ENCODE data around the gene CDK11B. TPM values are rescaled to one million over a fixed set of nuclear protein-coding genes. Genes with fewer than 3 reads are reported as not detected.

Gene CDK11B
- total RNA-seq, 1 experiment from 2014 or later, result 30.1 TPM

GRCh38 chr1:1678581-1679380 is 20.0 kb upstream of the CDK11B start:
- H3K27me3 Mint-ChIP-seq (ENCODE audit: low read depth), result no peaks in the 10 kb centered on the region
- Histone ChIP-seq H3K4me2 (ENCODE audit: insufficient read depth, insufficient read length, low read length) (no peak overlapping the region), H2BK12ac (ENCODE audit: insufficient read length, low read depth, low read length) (no peak overlapping the region), H3K27ac (ENCODE audit: insufficient read length, low read depth, low read length) (no peak overlapping the region), H2AK5ac (ENCODE audit: insufficient read length, low read length) (no peak overlapping the region), H3K9ac (ENCODE audit: extremely low read depth, insufficient read length, low read length) (peak overlapping the region; percentile 20), H3K23me2 (ENCODE audit: insufficient read length, low read depth, low read length, poor library complexity, severe bottlenecking) (no peaks in the 10 kb centered on the region), H3K23ac (ENCODE audit: insufficient read length, low read depth, low read length) (no peak overlapping the region), H2BK120ac (ENCODE audit: low read depth, low read length, poor library complexity, severe bottlenecking) (no peak overlapping the region), H3K79me2 (ENCODE audit: insufficient read depth, low read length) (peaks cover 2% of the 10 kb centered on the region; the same call in 1 of the 2 replicates), H3K27me3 (ENCODE audit: insufficient read depth, low read length) (no peaks in the 10 kb centered on the region), H3K14ac (ENCODE audit: insufficient read depth, low read length) (0 out of 2 replicates have a peak overlapping the region, but pooled peaks have one; percentile 16), H4K91ac (ENCODE audit: insufficient read length, low read depth, low read length) (no peak overlapping the region), H3K18ac (ENCODE audit: insufficient read length, low read depth, low read length) (no peak overlapping the region), H3K4me1 (ENCODE audit: insufficient read depth, low read length) (peaks cover 2% of the 10 kb centered on the region; the same call in 1 of the 2 replicates), H2BK5ac (ENCODE audit: insufficient read length, low read length) (no peak overlapping the region), H2BK20ac (ENCODE audit: low read depth, low read length, poor library complexity, severe bottlenecking) (no peak overlapping the region), H3K56ac (ENCODE audit: insufficient read length, low read depth, low read length) (no peak overlapping the region), H3K79me1 (ENCODE audit: insufficient read depth, low read depth, low read length, poor library complexity, severe bottlenecking) (no peaks in the 10 kb centered on the region), H3K9me3 (ENCODE audit: control insufficient read depth, low read depth, low read length) (no peaks in the 10 kb centered on the region), H4K8ac (replicated peaks; ENCODE audit: insufficient read length, low read depth, low read length) (no peak overlapping the region), H3K4ac (ENCODE audit: low read depth, low read length) (no peak overlapping the region), H4K5ac (ENCODE audit: insufficient read length, low read depth, low read length) (no peak overlapping the region), H3T11ph (ENCODE audit: low read length) (no peak overlapping the region), H2AFZ (ENCODE audit: low read length) (no peak overlapping the region), H2BK15ac (ENCODE audit: low read depth, low read length) (no peak overlapping the region), H4K20me1 (ENCODE audit: control insufficient read depth, insufficient read depth, insufficient read length) (no peaks in the 10 kb centered on the region)
- no peaks in the 10 kb centered on the region for H3K9me3 Mint-ChIP-seq
- TF ChIP-seq CTCF (conservative IDR thresholded peaks at IDR 0.05), result peak; percentile 50
- peak; percentile 50 for DNase-seq
- peak overlapping the region in 1 of 2 experiments; percentile 15; a peak in 2 of 5 replicates for H3K4me3 Mint-ChIP-seq
- peaks cover 27 to 35% of the 10 kb centered on the region in 2 experiments for H3K4me1 Mint-ChIP-seq
- no CpG with 5 or more reads among the region's 24 CpGs for WGBS (ENCODE audit: extremely low coverage, insufficient read length, low lambda C conversion rate)
- H3K27ac Mint-ChIP-seq, result peak overlapping the region; percentile 83 to 93 (median 85); a peak in 6 of 7 replicates
- peaks cover 0 to 9% (median 9%) of the 10 kb centered on the region in 3 experiments; a peak in 4 of 7 replicates for H3K36me3 Mint-ChIP-seq (ENCODE audit: insufficient read depth in 1 of 3, low read depth in 3 of 3)

Measured in H9 (cell line).